A549 (cell line): ENCODE results near the gene ARRDC5.

Experiments
- MAFK ChIP-seq: fragments of 450-650 bp; IDR thresholded peaks from 2 replicates; pipeline ENCODE4 v1.6.1; 2014; ENCODE audit not compliant: partially characterized antibody
- RCOR1 ChIP-seq: fragments of 150-350 bp; IDR thresholded peaks from 2 replicates; pipeline ENCODE4 v1.6.1; 2014; ENCODE audit warnings: antibody characterized with exemption, low read length, low read depth
- RFX5 ChIP-seq: fragments of 450-650 bp; IDR thresholded peaks from 2 replicates; pipeline ENCODE4 v1.7.1; 2014; ENCODE audit warnings: antibody characterized with exemption, mild to moderate bottlenecking, moderate library complexity
- TFCP2L1 ChIP-seq: fragments of 250-450 bp; sonication (Bioruptor Pico); IDR thresholded peaks from 2 replicates; pipeline ENCODE4 v1.5.0; 2021; ENCODE audit warnings: mild to moderate bottlenecking
- TF ChIP-seq, protein P1 (sequence below): fragments of >200 bp; sonication (Bioruptor Twin); formaldehyde crosslinking; IDR thresholded peaks from 3 replicates; pipeline ENCODE4 v1.5.1; 2016

GRCh38 chr19:4896372-4896771, 6.3 kb downstream of the ARRDC5 start:
- TF ChIP-seq, protein P1, sequence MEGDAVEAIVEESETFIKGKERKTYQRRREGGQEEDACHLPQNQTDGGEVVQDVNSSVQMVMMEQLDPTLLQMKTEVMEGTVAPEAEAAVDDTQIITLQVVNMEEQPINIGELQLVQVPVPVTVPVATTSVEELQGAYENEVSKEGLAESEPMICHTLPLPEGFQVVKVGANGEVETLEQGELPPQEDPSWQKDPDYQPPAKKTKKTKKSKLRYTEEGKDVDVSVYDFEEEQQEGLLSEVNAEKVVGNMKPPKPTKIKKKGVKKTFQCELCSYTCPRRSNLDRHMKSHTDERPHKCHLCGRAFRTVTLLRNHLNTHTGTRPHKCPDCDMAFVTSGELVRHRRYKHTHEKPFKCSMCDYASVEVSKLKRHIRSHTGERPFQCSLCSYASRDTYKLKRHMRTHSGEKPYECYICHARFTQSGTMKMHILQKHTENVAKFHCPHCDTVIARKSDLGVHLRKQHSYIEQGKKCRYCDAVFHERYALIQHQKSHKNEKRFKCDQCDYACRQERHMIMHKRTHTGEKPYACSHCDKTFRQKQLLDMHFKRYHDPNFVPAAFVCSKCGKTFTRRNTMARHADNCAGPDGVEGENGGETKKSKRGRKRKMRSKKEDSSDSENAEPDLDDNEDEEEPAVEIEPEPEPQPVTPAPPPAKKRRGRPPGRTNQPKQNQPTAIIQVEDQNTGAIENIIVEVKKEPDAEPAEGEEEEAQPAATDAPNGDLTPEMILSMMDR: no peak
- TF ChIP-seq TFCP2L1 (CRISPR knock-in tag): no peak
- no peak for TF ChIP-seq MAFK
- TF ChIP-seq RCOR1: no peak
- TF ChIP-seq RFX5: no peak
